ENCODE data around the gene CAMK2A.

GRCh38 chr5:150301901-150302300 lies 12.3 kb upstream of the CAMK2A start:
- TF ChIP-seq, protein P1, sequence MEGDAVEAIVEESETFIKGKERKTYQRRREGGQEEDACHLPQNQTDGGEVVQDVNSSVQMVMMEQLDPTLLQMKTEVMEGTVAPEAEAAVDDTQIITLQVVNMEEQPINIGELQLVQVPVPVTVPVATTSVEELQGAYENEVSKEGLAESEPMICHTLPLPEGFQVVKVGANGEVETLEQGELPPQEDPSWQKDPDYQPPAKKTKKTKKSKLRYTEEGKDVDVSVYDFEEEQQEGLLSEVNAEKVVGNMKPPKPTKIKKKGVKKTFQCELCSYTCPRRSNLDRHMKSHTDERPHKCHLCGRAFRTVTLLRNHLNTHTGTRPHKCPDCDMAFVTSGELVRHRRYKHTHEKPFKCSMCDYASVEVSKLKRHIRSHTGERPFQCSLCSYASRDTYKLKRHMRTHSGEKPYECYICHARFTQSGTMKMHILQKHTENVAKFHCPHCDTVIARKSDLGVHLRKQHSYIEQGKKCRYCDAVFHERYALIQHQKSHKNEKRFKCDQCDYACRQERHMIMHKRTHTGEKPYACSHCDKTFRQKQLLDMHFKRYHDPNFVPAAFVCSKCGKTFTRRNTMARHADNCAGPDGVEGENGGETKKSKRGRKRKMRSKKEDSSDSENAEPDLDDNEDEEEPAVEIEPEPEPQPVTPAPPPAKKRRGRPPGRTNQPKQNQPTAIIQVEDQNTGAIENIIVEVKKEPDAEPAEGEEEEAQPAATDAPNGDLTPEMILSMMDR (IDR thresholded peaks at IDR 0.05) = no peak
- TF ChIP-seq POLR2A (IDR thresholded peaks at IDR 0.05) (no peak), EP300 (IDR thresholded peaks at IDR 0.05) (no peak)
